GM21723 (cell line): ENCODE data around the gene ARHGAP19.

Experiments
- ATAC-seq: cut with Tn5 transposase; IDR thresholded peaks from one replicate; pipeline ENCODE4 v1.9.1; 2021; ENCODE audit warnings: mild to moderate bottlenecking, moderate library complexity; ENCODE audit not compliant: unreplicated experiment

The ARHGAP19 gene

DNA sequence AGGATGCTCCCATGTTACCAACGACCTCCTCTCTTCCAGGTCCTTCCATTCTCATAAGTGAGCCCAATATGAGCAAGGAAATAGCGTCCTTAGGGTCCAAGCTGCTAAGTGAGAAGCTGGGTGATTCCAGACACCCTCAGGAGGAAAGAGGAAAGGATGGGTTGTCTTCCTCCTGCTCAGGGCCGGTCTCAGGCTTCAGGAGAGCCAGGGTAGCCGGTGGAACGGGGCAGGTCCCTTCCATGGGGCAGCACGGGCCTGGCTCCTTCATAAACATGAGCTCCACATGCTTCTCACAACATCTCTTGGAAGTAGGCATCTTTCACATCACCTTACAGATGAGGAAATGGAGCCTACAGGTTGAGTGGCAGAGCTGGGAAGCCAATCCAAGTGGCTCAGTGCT, 119.4 kb downstream of the ARHGAP19 start:
- ATAC-seq: no peak
